HCT116 (cell line): Measurements from ENCODE around the gene GGA2.

Experiments used
- CEBPB ChIP-seq: IDR thresholded peaks from 2 replicates; pipeline ENCODE4 v1.6.1; 2012; ENCODE audit warnings: low read depth
- POLR2A ChIP-seq: IDR thresholded peaks from 2 replicates; pipeline ENCODE4 v1.7.0; 2011; ENCODE audit warnings: borderline replicate concordance; ENCODE audit not compliant: insufficient read depth, insufficient read length; ENCODE audit errors: extremely low read depth
- POLR2AphosphoS5 ChIP-seq: IDR thresholded peaks from 2 replicates; pipeline ENCODE4 v1.6.1; 2011; ENCODE audit warnings: mild to moderate bottlenecking, low read depth, low read length, moderate library complexity
- YY1 ChIP-seq: IDR thresholded peaks from 2 replicates; pipeline ENCODE4 v1.6.1; 2011; ENCODE audit warnings: low read length, low read depth, moderate library complexity, mild to moderate bottlenecking; ENCODE audit not compliant: insufficient replicate concordance; ENCODE audit errors: extremely low read depth
- TF ChIP-seq, protein P1 (sequence below), 3 experiments: fragments of 200-600 bp in 1 of 3; sonication (generic) in 1 of 3; IDR thresholded peaks in 2 of 3; conservative IDR thresholded peaks in 1 of 3; 2 replicates each; pipeline ENCODE4 v1.5.1; 2012 to 2017; ENCODE audit warnings: low read depth in 2 of 3, low read length in 2 of 3, antibody characterized with exemption in 1 of 3, borderline replicate concordance in 1 of 3, control low read depth in 1 of 3, mild to moderate bottlenecking in 1 of 3, mixed read lengths in 1 of 3, mixed run types in 1 of 3, moderate library complexity in 1 of 3; ENCODE audit not compliant: insufficient read depth in 1 of 3
- TF ChIP-seq, protein P2 (sequence below): IDR thresholded peaks from 2 replicates; pipeline ENCODE4 v1.6.1; 2012
- TF ChIP-seq, protein P3 (sequence below): IDR thresholded peaks from 2 replicates; pipeline ENCODE4 v1.6.1; 2012; ENCODE audit warnings: low read depth

DNA sequence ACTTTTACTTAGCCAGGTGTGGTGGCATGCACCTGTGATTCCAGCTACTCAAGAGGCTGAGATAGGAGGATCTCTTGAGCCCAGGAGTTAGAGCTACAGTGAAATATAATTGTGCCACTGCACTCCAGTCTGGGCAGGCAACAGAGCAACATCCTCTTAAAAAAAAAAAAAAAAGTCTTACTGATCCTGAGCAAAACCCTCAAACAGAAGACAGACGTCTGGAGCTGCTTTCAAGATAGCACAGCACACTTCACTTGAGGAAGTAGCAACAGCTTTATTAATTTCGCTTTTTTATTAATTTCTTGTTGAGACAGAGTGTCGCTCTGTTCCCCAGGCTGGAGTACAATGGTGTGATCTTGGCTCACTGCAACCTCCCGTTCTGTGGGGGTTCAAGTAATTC is 10.2 kb upstream of the GGA2 start:
- no peak for TF ChIP-seq YY1
- TF ChIP-seq, protein P1, sequence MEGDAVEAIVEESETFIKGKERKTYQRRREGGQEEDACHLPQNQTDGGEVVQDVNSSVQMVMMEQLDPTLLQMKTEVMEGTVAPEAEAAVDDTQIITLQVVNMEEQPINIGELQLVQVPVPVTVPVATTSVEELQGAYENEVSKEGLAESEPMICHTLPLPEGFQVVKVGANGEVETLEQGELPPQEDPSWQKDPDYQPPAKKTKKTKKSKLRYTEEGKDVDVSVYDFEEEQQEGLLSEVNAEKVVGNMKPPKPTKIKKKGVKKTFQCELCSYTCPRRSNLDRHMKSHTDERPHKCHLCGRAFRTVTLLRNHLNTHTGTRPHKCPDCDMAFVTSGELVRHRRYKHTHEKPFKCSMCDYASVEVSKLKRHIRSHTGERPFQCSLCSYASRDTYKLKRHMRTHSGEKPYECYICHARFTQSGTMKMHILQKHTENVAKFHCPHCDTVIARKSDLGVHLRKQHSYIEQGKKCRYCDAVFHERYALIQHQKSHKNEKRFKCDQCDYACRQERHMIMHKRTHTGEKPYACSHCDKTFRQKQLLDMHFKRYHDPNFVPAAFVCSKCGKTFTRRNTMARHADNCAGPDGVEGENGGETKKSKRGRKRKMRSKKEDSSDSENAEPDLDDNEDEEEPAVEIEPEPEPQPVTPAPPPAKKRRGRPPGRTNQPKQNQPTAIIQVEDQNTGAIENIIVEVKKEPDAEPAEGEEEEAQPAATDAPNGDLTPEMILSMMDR (IDR thresholded peaks at IDR 0.05 in 2 of 3, conservative IDR thresholded peaks at IDR 0.05 in 1 of 3; ENCODE audit: borderline replicate concordance in 1 of 3, insufficient read depth in 1 of 3, low read depth in 2 of 3, low read length in 2 of 3), result no peak
- TF ChIP-seq, protein P2, sequence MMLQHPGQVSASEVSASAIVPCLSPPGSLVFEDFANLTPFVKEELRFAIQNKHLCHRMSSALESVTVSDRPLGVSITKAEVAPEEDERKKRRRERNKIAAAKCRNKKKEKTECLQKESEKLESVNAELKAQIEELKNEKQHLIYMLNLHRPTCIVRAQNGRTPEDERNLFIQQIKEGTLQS, result no peak
- TF ChIP-seq, protein P3, sequence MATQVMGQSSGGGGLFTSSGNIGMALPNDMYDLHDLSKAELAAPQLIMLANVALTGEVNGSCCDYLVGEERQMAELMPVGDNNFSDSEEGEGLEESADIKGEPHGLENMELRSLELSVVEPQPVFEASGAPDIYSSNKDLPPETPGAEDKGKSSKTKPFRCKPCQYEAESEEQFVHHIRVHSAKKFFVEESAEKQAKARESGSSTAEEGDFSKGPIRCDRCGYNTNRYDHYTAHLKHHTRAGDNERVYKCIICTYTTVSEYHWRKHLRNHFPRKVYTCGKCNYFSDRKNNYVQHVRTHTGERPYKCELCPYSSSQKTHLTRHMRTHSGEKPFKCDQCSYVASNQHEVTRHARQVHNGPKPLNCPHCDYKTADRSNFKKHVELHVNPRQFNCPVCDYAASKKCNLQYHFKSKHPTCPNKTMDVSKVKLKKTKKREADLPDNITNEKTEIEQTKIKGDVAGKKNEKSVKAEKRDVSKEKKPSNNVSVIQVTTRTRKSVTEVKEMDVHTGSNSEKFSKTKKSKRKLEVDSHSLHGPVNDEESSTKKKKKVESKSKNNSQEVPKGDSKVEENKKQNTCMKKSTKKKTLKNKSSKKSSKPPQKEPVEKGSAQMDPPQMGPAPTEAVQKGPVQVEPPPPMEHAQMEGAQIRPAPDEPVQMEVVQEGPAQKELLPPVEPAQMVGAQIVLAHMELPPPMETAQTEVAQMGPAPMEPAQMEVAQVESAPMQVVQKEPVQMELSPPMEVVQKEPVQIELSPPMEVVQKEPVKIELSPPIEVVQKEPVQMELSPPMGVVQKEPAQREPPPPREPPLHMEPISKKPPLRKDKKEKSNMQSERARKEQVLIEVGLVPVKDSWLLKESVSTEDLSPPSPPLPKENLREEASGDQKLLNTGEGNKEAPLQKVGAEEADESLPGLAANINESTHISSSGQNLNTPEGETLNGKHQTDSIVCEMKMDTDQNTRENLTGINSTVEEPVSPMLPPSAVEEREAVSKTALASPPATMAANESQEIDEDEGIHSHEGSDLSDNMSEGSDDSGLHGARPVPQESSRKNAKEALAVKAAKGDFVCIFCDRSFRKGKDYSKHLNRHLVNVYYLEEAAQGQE, result no peak
- no peak for TF ChIP-seq POLR2A
- TF ChIP-seq POLR2AphosphoS5, result no peak
- no peak for TF ChIP-seq CEBPB
